Measurements from ENCODE around the gene ZBTB45.
A peak's percentile ranks its signal among the peaks of the same experiment; 100 is the strongest.

Gene ZBTB45

DNA sequence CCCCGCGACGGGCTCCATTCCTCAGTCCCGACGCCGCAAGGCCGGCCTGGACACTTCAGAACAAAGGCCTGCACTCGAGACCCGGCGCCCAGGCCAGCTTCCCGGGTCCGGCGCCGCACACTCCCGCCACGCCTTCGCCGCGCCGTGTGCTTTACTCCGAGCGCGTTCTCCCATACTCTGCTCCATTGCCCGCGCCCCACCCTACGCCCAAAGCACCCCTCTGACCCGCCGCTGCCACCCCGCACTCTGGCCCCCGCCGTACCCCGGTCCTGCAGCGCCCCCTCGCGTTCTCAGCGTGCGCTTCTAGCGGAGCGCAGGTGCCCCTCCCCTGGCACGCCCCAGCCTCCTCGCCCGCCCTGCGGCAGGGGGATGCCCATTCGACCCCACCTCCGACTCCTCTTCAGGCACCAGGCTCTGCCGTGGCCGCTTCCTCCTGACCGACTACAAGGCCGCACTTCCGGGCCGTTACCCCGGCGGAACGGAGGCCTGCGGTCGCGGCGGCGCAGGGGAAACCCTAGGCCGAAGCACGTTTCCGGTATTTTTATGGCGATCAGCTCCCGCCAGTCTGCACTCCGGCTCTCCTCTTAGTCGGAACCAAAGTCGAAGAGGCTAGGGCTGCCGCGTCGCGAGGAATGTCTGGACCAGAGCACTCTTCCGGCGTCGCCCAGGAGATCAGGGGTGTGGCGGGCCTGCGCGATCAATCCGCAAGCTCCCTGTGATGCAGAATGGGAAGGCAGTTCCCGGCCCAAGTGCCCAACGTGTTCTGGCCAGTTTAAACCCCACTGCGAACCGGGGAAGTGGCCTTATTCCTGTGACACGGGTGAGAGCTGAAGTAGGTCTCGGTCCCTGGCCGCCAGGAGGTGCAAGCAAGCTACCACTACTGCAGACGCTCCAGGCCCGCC, at the start of gene ZBTB45:
TSS of gene ZBTB45 (minus strand) at position 456 of the 902 bp plus-strand sequence. CDS start 2,137 bp downstream, outside the sequence.
- H3K4me3 ChIP-seq (ENCODE audit: low read depth, low read length), result peak within 1 kb of the TSS; percentile 78

DNA sequence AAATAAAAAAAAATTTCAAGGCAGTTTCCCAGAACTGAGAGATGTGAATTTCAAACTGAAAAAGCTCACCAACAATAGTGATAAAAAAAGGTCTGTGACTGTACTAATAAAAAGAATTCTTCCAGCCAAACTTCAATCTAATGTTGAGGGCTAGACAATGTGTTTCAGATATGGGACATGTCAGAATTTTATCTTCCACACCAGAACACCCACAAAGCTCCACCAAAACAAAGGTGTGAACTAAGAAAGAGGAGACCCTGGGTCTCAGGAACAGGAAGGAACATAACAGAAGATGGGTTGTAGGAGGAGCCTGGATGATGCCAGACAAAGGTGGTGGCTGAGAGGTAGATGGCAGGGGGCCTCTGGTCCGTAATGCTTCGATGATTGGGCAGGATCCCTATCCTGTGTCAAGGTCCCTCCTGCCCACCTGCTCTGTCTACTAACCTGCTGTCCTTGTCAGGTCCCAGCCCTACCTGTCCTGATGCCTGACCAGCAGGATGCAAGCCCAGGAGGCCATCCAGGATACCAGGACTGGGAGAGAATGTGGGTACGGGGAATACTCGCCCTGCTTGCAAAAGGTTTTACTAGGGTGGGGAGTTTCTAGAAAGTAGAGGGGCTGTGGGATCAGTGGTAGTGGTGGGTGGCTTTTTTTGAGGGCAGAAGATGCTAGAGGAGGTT, 49.0 kb upstream of the ZBTB45 start:
- no peak overlapping the region for H3K4me3 ChIP-seq (ENCODE audit: low read depth, low read length)
- TF ChIP-seq, protein P1, sequence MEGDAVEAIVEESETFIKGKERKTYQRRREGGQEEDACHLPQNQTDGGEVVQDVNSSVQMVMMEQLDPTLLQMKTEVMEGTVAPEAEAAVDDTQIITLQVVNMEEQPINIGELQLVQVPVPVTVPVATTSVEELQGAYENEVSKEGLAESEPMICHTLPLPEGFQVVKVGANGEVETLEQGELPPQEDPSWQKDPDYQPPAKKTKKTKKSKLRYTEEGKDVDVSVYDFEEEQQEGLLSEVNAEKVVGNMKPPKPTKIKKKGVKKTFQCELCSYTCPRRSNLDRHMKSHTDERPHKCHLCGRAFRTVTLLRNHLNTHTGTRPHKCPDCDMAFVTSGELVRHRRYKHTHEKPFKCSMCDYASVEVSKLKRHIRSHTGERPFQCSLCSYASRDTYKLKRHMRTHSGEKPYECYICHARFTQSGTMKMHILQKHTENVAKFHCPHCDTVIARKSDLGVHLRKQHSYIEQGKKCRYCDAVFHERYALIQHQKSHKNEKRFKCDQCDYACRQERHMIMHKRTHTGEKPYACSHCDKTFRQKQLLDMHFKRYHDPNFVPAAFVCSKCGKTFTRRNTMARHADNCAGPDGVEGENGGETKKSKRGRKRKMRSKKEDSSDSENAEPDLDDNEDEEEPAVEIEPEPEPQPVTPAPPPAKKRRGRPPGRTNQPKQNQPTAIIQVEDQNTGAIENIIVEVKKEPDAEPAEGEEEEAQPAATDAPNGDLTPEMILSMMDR (IDR thresholded peaks at IDR 0.05; ENCODE audit: borderline replicate concordance, insufficient read depth, low read depth, low read length), result no peak

More for the DNA sequence above, at the start of gene ZBTB45:
- TF ChIP-seq, protein P1 (IDR thresholded peaks at IDR 0.05; ENCODE audit: borderline replicate concordance, insufficient read depth, low read depth, low read length), result peak; percentile 93

DNA sequence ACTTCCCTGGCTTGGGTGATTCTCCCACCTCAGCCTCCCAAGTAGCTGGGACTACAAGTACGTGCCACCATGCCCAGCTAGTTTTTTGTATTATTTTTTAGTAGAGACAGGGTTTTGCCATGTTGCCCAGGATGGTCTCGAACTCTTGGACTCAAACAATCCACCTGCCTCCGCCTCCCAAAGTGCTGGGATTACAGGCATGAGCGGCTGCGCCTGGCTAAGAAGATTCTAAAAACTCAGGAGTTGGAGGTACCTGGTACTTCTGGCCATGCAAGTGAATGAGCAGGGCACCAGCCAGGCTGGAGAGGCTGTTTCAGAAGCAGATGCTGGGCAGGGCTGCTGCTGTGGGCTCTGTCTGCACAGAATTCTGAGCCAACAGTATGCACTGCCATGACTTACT, 47.4 kb upstream of the ZBTB45 start:
- TF ChIP-seq, protein P1 (IDR thresholded peaks at IDR 0.05; ENCODE audit: borderline replicate concordance, insufficient read depth, low read depth, low read length), result no peak
- H3K4me3 ChIP-seq (ENCODE audit: low read depth, low read length), result no peak overlapping the region

DNA sequence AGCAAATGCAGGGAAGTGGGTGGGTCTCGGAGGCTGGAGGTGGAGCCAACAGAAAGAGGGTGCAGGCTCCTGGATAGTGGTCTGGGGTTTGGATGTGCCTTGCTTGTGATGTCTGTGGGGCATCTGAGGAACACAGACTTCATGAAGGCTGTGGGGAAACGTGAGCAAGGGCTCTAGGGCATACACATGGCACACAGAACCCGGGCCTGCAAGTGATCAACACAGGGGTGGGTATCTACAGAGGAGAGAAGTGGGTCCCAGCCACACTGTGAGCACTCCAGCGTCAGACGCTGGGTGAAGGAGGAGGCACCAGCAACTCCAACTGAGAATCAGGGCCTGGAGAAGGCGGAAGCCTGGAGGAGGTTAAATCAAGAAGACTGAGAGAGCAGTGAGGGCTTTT, 44.2 kb upstream of the ZBTB45 start:
- TF ChIP-seq, protein P1 (IDR thresholded peaks at IDR 0.05; ENCODE audit: borderline replicate concordance, insufficient read depth, low read depth, low read length), result no peak
- H3K4me3 ChIP-seq (ENCODE audit: low read depth, low read length), result no peak overlapping the region

DNA sequence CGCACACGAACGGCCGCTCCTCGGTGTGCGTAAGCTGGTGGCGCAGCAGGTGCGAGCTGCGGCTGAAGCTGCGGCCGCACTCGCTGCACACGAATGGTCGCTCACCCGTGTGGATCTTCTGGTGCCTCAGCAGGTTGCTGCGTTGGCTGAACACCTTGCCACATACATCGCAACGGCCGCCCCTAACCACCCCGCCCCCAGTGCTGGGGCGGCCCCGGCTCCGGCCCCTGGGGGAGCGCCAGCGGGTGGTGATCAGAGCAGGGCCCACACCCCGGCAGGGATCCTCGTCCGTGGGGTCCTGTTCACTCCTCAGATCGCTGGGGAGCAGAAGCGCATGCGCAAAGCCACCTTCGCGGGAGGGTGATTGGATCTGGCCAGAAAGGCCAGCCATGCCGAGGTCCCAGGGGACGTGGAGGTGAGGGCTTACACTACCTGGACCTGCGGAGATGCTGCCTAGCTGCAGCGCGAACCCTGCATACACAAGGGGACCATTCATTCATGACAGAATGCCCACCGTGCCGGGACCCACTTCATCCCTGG, 43.5 kb upstream of the ZBTB45 start:
- TF ChIP-seq, protein P1 (IDR thresholded peaks at IDR 0.05; ENCODE audit: borderline replicate concordance, insufficient read depth, low read depth, low read length), result no peak
- H3K4me3 ChIP-seq (ENCODE audit: low read depth, low read length), result peak overlapping the region; percentile 64

DNA sequence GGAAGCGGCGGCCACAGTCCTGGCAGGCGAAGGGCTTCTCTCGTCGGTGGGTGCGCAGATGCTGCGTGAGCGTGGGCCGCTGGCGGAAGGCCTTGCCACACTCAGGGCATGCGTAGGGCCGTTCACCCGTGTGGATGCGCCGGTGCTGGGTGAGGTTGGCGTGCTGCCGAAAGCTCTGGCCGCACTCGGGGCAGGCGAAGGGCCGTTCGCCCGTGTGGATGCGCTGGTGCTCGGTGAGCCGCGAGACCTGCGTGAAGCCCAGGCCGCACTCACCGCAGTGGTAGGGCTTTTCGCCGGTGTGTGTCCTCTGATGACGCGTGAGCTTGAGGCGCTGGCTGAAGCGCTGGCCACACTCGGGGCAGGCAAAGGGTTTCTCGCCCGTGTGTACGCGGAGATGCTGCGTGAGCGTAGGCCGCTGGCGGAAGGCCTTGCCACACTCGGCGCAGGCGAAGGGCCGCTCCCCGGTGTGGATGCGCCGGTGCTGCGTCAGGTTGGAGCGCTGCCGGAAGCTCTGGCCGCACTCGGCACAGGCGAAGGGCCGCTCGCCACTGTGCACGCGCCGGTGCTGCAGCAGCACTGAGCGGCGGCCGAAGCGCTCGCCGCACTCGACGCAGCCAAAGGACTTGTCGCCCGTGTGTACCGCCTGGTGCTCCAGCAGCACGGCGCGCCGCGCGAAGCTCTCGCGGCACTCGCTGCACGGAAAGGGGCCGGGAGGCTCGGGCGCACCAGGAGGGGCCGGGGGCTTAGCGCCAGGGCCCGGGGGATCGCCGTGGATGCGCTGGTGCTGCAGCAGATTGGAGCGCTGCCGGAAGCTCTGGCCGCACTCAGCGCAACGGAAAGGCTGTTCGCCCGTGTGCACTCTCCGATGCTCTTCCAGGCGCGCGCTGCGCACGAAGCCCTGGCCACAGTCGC, 42.8 kb upstream of the ZBTB45 start:
- TF ChIP-seq, protein P1 (IDR thresholded peaks at IDR 0.05; ENCODE audit: borderline replicate concordance, insufficient read depth, low read depth, low read length), result no peak
- H3K4me3 ChIP-seq (ENCODE audit: low read depth, low read length), result peak overlapping the region; percentile 64

All from GM12875 (cell line).